ENCODE results near the gene ABCB8.
A peak's percentile ranks its signal among the peaks of the same experiment; 100 is the strongest.

The ABCB8 gene

DNA sequence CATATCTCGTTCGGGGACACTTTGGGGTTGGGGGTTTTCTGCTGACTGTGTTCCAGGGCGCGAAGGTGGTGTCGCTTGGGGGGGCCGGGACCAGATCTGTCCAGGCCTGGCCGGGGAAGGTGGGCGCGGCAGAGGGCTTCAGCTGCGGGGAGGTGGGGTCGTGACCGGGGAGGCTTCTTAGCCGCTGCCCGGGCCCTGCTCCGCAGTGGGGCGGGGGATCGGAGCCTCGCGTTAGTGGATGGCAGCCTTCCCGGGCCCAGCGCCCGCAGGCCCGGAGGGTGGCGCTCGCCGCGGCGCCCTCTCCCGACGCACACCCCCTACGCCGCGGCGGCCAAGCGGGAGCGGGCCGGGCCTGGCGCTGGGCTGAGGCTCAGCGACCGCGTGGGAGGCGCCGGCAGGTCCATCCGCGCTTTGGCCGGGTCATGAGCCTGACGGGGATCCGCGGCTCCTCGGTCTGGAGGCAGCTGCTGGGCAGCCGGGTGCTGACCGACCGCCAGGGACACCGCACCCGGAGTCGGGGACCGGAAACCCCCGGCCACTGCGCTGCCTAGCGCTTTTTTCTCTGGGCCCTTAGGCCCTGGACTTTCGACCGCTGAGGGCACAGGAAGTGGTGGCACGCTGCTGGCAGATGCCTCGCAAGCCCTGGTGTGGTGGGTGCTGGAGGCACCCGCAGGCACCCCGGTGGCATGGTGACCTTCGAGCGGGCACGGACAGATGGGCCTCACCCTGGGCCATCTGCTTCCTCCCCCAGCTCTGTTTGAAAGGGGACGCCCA is 59.2 kb downstream of the ABCB8 start:
- DNase-seq (ENCODE audit: low read depth), result peak; percentile 68
- TF ChIP-seq, protein P1, sequence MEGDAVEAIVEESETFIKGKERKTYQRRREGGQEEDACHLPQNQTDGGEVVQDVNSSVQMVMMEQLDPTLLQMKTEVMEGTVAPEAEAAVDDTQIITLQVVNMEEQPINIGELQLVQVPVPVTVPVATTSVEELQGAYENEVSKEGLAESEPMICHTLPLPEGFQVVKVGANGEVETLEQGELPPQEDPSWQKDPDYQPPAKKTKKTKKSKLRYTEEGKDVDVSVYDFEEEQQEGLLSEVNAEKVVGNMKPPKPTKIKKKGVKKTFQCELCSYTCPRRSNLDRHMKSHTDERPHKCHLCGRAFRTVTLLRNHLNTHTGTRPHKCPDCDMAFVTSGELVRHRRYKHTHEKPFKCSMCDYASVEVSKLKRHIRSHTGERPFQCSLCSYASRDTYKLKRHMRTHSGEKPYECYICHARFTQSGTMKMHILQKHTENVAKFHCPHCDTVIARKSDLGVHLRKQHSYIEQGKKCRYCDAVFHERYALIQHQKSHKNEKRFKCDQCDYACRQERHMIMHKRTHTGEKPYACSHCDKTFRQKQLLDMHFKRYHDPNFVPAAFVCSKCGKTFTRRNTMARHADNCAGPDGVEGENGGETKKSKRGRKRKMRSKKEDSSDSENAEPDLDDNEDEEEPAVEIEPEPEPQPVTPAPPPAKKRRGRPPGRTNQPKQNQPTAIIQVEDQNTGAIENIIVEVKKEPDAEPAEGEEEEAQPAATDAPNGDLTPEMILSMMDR (IDR thresholded peaks at IDR 0.05; ENCODE audit: insufficient read depth, low read depth, low read length, missing control alignments), result no peak

GRCh38 chr7:151088019-151088855 is 60.0 kb downstream of the ABCB8 start:
- H3K4me3 ChIP-seq (ENCODE audit: low read length), result peak overlapping the region; percentile 72
- DNase-seq (ENCODE audit: low read depth), result no peak
- TF ChIP-seq, protein P1 (IDR thresholded peaks at IDR 0.05; ENCODE audit: insufficient read depth, low read depth, low read length, missing control alignments), result no peak

More for the DNA sequence above, 59.2 kb downstream of the ABCB8 start:
- H3K4me3 ChIP-seq (ENCODE audit: low read length), result peak overlapping the region; percentile 72

- peak; percentile 59 for DNase-seq (ENCODE audit: low read depth)
- H3K4me3 ChIP-seq (ENCODE audit: low read length), result peak overlapping the region; percentile 72
- TF ChIP-seq, protein P1 (IDR thresholded peaks at IDR 0.05; ENCODE audit: insufficient read depth, low read depth, low read length, missing control alignments), result no peak
These were observed 60.8 kb downstream of the ABCB8 start for GRCh38 chr7:151088856-151089699.

- no peak overlapping the region for H3K4me3 ChIP-seq (ENCODE audit: low read length)
- TF ChIP-seq, protein P1 (IDR thresholded peaks at IDR 0.05; ENCODE audit: insufficient read depth, low read depth, low read length, missing control alignments), result no peak
- DNase-seq (ENCODE audit: low read depth), result no peak
These were observed 61.9 kb downstream of the ABCB8 start for GRCh38 chr7:151089893-151090730.

DNA sequence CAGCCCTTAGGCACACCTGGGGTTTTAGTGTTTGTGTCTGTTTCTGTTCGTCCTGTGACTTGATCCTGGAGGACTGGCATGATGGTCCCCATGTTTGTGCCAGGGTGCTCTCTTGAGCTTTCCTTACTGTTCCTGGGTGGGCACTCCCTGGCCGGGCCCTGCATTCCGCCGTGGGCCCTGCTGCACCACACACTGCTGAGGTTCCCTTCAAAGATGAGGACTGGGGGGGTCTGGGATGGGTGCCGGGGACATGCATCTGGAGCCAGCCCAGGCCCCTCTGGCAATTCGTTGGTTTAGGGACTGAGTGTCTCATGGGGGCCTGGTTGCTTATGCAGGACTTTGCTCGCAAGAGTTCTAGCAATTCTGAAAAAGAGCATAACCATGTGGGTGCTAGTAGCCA is 62.8 kb downstream of the ABCB8 start:
- DNase-seq (ENCODE audit: low read depth), result no peak
- TF ChIP-seq, protein P1 (IDR thresholded peaks at IDR 0.05; ENCODE audit: insufficient read depth, low read depth, low read length, missing control alignments), result no peak
- no peak overlapping the region for H3K4me3 ChIP-seq (ENCODE audit: low read length)

GRCh38 chr7:151091431-151091830 is 63.2 kb downstream of the ABCB8 start:
- no peak overlapping the region for H3K4me3 ChIP-seq (ENCODE audit: low read length)
- TF ChIP-seq, protein P1 (IDR thresholded peaks at IDR 0.05; ENCODE audit: insufficient read depth, low read depth, low read length, missing control alignments), result peak; percentile 62
- DNase-seq (ENCODE audit: low read depth), result no peak
